Measurements from ENCODE around the gene GPR15LG. TPM values are rescaled to one million over a fixed set of nuclear protein-coding genes. Genes with fewer than 3 reads are reported as not detected.
"Not testable (repeated sequence)": the region's sequence is repeated elsewhere in the genome, so short reads cannot be mapped to it uniquely, and the experiment has no call there.

The GPR15LG gene
- not detected for total RNA-seq
- long read RNA-seq = 0 reads

DNA sequence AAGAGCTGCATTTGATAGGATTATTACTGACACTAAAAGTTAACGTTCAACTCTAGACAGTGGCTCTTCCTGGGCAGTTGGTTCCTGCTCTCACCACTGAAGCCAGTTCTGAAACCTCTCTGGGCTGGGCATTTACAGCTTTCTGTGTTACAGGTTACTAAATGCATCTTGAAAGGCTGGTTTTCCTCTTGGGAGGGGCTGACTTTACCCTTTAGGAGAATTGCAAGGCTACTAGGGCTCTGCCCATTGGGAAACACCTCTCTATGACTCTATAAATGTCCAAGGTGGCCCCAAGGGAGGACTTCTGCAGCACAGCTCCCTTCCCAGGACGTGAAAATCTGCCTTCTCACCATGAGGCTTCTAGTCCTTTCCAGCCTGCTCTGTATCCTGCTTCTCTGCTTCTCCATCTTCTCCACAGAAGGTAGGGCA is at the start of gene GPR15LG:
Gene GPR15LG (plus strand): TSS at position 301 of the 429 bp plus-strand sequence. CDS start 51 bp downstream, at position 352.
- intact Hi-C loops (cut with micrococcal nuclease) = no loop called here
- ATAC-seq (no peak), DNase-seq (no peak)

DNA sequence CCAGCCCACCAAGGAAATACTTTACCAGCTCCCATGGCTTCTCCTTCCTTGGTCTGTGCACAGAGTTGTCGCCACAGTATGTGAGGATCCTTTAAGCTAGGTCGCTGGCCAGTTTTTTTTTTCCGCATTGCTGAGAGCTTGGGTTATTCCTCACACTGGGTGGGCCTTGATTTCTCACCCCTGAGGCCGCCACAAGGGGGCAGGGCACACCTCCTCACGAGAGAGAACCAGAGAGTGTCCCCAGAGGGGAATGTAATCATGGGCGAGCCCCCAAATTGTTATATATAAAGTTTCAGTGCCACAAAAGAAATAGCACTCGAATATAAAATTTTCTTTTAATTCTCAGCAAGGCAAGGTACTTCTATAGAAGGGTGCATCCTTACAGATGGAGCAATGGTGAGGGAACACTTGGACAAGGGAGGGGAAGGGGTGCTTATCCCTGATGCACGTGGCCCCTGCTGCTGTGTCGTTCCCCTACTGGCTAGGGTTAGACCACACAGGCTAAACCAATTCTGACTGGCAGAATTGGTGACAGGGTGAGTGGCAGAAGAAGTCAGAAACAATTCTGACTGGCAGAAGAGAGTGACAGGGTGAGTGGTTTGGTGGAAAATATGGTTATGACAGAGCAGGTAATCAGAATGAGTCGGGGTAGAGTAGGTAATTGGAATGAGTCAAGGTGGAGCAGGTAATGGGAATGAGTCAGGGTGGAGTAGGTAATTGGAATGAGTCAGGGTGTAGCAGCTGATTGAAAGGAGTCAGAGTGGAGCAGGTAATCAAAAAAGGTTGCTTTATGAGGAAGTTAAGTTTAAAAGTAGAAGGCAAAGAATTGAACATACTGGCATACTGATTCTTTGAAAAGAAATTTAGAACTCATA is 47.5 kb upstream of the GPR15LG start:
- intact Hi-C loops (cut with micrococcal nuclease); DNase-seq; ATAC-seq: not testable (repeated sequence)

DNA sequence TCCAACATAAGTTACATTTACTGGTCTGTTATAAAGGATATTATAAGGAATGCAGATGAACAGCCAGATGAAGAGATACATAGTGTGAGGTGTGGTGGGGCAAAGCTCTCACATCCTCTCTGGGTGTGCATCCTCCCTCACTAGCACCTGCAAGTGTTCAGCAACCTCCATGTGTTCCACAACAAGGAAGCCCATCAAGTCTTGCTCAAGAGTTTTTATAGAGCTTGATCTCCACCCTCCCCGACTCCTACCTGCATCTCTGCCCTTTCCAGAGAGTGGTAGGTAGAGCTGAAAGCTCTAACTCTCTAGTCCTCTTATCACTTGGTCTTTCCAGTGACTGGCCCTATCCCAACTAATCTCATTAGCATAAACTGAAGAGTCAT is 46.8 kb upstream of the GPR15LG start:
- ATAC-seq = no peak
- intact Hi-C loops (cut with micrococcal nuclease) = no loop called here
- DNase-seq = no peak

DNA sequence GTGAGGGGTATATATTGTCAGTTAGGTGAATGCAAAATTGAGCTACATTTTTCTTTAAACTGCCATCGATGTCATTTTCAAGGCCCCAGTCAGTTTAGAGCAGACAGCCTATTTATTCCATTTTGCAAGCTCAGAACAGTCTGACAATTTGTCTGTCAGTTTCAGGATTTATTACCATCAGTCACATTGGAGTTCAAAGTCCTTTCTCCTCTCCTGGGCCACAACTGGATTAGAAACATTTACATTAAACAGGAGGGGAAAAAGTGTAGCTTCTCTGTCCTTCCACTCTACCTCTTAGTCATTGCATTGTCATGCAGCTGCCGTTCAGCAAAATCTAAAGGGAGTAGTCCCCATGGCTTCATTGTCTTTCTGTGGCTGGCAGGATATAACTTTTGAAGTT is 37.8 kb upstream of the GPR15LG start:
- intact Hi-C loops (cut with micrococcal nuclease) = no loop called here
- DNase-seq (no peak), ATAC-seq (no peak)

DNA sequence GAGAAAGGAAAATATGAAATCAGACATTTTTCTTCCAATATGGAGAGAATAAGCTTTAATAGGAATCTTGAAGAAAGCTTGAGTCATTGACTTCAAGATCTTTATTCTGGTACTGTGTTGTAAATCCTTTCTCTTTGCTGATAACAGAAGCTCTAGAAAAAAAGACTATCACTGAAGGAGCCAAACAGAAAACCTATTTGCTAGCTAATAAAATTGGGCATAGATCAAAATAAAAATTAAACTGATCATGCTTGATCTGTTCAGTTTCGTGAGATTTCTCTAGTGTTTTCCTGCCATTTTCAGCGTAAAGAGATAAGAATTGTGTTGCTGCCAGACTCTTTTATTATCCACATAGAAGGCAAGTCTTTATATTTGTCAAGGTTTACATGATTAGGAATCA is 35.8 kb upstream of the GPR15LG start:
- intact Hi-C loops (cut with micrococcal nuclease) = no loop called here

DNA sequence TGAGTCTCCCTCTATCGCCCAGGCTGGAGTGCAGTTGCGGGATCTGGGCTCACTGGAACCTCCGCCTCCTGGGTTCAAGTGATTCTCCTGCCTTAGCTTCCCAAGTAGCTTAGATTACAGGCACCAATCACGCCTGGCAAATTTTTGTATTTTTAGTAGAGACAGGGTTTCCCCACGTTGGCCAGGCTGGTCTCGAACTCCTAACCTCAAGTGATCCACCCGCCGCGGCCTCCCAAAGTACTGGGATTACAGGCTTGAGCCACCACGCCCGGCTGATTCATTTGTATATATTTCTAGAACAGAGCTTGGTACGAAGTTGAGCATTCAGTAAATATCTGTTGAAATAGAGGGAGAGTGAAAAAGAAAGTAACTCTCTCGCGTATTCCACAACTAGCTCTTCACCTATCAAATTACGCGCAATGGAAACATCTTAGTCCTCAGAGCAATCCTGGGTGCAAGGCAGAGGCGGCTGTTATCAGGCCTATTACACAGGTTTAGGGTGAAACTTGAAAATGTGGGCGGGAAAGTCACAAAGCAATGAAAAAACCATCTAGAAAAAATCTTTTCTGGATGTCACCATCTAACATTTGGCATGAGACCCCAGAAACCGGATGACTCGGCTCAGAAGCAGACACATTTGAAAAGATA is 35.0 kb upstream of the GPR15LG start:
- ATAC-seq (no peak), DNase-seq (no peak)
- intact Hi-C loops (cut with micrococcal nuclease) = no loop called here

More for the DNA sequence above, 35.8 kb upstream of the GPR15LG start:
- DNase-seq = no peak
- no peak for ATAC-seq

DNA sequence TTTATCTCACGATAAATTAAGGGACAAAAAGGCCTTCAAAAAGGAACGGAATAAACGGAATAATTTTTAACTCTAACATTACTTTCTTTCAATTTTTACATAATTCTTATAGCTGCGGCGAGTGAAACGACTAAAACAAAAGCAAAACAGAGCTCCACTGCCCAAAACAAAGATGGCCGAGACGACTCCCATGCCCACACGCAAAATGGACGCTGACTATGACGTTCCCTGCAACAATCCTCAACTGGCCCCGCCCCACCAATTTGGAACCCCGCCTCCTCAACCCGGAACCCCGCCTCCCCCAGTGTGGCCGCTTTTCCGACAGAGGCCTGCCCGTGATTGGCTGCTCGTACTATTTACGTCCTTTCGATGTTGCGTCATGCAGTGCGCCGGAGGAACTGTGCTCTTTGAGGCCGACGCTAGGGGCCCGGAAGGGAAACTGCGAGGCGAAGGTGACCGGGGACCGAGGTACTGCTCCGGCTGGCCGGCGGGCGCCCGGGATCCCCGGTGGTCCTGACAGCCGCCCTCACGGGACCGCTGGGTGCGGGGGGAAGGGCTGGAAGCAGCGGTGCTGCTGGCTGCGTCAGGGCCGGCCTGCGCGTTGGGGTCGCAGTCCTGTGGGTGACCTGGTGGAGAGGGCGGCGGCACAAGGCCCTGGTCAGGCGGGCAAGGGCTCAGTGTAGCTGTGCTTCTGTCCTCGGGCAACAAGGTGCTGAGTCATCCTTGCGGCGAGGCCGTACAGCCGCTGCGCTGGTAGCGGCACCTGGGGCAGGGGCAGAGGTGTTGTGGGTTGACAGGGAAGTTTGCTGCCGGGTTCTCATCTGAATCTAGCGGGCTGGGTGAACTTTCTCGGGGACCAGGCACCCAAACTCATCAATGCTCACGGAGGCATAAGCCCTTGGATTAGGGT is 34.2 kb upstream of the GPR15LG start, which contains the start of gene GHITM:
Gene GHITM (plus strand): TSS at position 384 of the 910 bp plus-strand sequence. CDS start 1,992 bp downstream, outside the sequence.
- DNase-seq (peak; percentile 99), ATAC-seq (peak; percentile 99)
- intact Hi-C loops (cut with micrococcal nuclease) = no loop called here

DNA sequence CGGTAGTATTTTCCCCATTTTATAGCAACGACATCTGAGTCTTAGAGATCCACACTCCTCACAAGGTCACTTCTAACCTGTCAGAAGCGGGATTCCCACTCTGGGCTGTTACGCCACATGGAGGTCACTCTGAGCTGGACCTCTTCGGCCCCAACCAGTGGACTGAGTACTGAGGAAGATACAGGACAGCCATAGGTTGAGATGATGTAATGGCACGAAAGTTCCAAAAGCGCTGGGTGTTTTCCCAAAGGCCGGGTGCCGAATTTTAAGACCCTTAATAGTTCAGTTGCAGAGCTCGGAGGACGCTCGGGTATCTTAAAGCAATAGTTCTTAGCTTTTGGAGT is 33.6 kb upstream of the GPR15LG start:
- DNase-seq = no peak
- ATAC-seq = peak; percentile 21
- intact Hi-C loops (cut with micrococcal nuclease) = no loop called here

DNA sequence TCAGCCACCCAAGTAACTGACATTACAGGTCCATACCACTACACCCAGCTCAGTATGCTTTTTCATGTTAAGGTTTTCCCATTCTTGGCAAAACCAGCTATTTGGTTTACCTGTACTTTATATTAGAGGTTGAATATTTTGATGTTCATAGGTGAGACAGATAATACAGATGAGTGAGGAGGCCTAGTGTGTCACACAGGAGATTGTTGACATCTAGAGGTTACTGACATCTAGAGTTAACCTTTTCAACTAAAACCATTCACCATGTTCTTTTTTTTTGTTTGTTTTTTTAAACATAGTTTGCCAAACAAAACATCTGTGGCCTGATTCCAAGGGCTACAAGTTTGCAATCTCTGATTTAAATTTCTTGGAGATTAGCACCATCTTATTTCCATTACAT is 26.3 kb upstream of the GPR15LG start:
- ATAC-seq = no peak
- intact Hi-C loops (cut with micrococcal nuclease) = no loop called here
- DNase-seq = no peak

DNA sequence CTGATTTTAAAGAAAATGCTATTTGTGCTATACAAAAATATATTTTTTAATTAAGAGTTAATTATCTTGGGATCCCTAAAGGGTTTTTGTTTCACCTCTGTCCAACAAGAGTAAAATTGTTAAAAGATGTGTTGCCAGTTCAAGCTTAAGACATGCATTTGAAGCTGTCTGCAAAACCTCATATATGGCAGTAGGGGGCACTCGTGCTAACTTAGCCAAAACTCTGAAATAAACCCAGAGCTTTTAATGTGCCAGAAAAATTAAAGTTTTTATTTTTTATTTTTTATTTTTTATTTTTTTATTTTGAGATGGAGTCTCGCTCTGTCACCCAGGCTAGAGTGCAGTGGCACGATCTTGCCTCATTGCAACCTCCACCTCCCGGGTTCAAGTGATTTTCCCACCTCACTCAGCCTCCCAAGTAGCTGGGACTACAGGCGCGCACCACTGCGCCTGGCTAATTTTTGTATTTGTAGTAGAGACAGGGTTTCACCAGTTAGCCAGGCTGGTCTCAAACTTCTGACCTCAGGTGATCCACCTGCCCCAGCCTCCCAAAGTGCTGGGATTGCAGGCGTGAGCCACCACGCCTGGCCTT is 25.5 kb upstream of the GPR15LG start:
- DNase-seq; intact Hi-C loops (cut with micrococcal nuclease): not testable (repeated sequence)
- ATAC-seq = peak; percentile 26

DNA sequence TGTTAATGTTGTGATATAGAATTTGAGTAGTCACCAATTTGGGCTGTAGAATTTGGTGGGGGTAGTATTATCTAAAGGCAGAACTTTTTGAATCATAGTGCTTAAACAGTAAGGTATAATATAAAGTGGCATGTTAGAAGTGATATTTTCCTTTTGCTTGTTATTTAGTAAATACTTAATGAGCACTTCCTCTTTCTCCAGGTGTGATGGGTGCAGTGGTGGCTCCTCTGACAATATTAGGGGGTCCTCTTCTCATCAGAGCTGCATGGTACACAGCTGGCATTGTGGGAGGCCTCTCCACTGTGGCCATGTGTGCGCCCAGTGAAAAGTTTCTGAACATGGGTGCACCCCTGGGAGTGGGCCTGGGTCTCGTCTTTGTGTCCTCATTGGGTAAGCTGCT is 23.7 kb upstream of the GPR15LG start:
- DNase-seq = no peak
- ATAC-seq = no peak
- intact Hi-C loops (cut with micrococcal nuclease) = no loop called here

DNA sequence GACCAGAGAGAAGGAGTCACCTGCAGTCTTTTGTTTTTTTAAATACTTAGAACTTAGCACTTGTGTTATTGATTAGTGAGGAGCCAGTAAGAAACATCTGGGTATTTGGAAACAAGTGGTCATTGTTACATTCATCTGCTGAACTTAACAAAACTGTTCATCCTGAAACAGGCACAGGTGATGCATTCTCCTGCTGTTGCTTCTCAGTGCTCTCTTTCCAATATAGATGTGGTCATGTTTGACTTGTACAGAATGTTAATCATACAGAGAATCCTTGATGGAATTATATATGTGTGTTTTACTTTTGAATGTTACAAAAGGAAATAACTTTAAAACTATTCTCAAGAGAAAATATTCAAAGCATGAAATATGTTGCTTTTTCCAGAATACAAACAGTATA is 20.8 kb upstream of the GPR15LG start:
- DNase-seq (no peak), ATAC-seq (no peak)
- intact Hi-C loops (cut with micrococcal nuclease) = no loop called here

DNA sequence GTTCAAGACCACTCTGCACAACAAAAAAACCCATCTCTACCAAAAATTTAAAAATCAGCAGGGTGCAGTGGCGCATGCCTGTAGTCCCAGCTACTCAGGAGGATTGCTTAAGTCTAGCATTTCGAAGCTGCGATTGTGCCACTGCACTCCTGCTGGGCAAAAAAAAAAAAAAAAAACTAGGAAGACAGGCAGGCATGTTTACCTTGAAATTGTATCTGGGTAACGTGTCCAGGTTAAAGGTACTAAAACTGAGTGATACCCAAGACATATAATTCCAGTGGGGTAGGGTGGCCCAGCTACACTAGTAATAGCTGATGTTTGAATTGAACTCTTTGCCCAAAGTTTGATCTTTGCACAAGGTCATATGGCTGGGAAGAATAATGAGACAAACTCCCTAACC is 18.1 kb upstream of the GPR15LG start:
- intact Hi-C loops (cut with micrococcal nuclease) = no loop called here
- no peak for DNase-seq
- ATAC-seq = no peak

DNA sequence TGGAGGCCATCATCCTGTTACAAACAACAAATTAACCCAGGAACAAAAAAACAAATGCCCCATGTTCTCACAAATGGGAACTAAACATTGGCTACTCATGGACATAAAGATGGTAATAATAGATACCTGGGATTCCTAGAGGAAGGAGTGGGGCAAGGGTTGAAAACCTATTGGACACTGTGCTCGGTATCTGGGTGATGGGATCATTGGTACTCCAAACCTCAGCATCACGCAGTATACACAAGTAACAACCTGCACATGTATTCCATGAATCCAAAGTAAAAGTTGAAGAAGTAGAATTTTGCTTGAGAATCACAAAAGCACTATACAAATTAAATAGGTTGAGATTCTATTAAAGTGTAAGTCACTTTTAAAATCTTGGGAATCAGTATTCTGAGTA is 17.6 kb upstream of the GPR15LG start:
- no peak for ATAC-seq
- DNase-seq = no peak
- intact Hi-C loops (cut with micrococcal nuclease) = no loop called here

DNA sequence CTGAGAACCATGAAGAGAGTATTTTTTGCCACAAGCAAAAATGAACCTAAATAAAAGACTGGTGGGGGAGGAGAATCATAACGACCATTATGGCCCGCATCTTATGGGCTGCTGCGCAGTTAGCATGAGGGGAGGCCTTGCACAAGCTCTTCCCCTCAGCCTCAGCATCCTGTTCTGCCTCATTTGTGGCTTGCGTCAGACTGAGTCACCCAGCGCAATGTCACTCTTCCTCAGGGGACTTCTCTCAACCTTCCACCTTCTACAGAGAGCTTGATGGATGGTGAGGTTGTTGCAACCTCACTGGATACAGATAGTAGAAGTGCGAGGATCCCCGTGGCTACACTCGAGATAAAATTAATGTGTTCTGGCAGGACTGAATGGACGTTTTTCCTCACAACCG is 16.8 kb upstream of the GPR15LG start:
- peak; percentile 19 for ATAC-seq
- no peak for DNase-seq
- intact Hi-C loops (cut with micrococcal nuclease) = no loop called here

DNA sequence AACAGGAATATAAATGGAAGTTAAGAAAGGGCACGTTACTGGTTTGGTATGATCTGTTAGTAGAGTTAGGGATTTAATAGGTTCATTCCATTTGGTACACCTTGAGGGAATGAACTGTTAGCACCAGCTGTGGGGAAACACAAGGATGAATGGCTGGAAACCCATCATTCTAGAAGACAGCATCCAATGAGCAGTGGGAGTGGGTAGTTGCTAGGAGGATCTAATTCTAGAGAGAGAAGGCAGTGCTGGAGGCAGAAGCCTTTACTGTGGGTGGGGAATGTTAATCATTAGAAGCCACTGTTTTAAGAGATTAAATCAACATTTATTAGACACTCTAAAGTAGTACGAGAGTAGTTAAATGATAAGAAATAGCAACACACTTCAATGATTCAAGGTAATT is 15.5 kb upstream of the GPR15LG start:
- ATAC-seq (no peak), DNase-seq (no peak)
- intact Hi-C loops (cut with micrococcal nuclease) = no loop called here

DNA sequence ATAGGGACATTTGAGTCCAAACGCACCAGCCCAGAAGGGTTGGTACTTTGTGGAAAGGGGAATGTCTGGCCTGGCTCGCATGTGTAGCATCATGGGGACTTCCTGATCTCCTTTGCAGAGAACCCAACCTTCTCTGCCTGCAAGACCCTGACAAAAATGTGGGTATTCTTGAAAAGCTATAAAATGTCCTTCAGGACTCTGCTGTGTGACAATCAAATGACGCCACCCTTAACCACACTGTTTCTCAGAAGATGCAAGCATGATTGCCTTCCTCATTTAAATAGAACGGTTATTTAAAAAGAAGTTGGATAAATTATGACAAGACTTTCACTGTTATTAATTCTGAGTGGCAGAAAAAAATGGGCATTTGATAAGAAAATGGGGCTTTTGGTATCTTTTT is 15.1 kb upstream of the GPR15LG start:
- intact Hi-C loops (cut with micrococcal nuclease) = no loop called here
- ATAC-seq = no peak
- no peak for DNase-seq

DNA sequence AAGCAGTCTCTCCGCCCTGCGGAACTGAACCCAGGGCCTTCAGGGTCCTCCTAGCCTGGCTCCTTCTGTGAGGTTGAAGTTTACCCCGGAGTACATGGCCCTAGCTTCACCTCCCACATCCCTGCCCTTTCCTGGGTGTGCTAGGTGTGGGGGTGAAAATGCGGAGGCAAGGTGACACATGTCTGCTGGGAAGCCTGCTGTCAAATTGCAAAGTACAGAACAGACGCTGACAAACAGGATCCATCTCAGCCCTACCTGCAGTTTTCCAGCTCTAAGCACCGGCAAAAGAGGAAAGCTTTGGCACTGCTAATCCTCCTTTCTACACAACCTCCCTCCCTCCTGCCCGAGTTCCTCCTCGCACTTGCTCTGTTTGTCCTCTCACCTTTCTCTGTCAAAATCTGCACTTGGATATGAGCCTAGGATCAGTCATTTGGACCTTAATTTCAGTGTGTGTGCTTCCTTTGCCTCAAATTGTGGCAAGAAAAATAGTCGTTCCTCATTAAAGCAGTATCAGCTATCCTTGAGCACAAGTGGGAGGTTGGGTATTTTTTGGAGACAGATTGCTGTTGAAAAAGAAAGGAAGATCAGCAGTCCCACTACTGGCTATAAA is 14.4 kb upstream of the GPR15LG start:
- DNase-seq = no peak
- no peak for ATAC-seq
- intact Hi-C loops (cut with micrococcal nuclease) = no loop called here

Measured in left ventricle myocardium superior (tissue), 1 donor.